ENCODE data around the gene ADIG. TPM values are rescaled to one million over a fixed set of nuclear protein-coding genes. Genes with fewer than 3 reads are reported as not detected.

Gene ADIG
- total RNA-seq, 4 donors from 2014 or later: not detected

DNA sequence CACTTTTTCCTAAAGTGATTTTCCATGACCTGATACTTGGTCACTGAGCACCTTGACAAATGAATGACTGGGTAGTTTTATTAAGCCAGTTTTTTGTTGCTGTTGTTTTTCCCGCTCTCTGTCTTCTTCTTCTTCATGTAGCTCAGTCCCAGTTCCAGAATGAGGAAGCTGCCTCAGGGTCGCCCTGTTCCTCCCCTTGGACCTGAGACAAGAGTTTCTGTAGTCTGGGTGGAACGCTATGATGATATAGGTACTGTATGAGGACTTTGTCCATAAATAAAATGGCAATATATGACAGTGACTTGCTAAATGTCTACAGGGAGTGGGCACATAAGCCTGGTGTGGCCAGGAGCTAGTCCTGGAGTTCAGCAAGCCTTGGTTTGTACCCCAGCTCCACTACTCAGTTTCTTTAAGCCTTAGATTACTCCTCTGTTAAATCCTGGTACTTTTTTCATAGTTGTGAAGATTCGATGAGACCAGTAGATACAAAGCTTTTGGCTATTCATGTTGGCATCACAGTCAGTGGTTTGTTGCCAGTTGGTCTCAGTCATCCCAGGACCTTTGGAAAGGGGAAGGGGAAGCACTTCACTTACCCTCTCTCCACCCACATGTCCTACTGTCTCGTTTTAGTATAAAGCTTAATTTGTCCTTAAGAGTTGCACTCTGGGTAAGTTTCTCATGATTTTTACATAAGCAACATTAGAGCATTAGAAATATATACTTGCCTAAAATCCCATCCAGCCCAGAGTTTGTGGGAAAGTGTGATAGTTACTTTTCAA, 11.1 kb upstream of the ADIG start:
- no peak for TF ChIP-seq POLR2AphosphoS5 (IDR thresholded peaks at IDR 0.05)
- no peak for TF ChIP-seq EP300 (IDR thresholded peaks at IDR 0.05)
- TF ChIP-seq, protein P1, sequence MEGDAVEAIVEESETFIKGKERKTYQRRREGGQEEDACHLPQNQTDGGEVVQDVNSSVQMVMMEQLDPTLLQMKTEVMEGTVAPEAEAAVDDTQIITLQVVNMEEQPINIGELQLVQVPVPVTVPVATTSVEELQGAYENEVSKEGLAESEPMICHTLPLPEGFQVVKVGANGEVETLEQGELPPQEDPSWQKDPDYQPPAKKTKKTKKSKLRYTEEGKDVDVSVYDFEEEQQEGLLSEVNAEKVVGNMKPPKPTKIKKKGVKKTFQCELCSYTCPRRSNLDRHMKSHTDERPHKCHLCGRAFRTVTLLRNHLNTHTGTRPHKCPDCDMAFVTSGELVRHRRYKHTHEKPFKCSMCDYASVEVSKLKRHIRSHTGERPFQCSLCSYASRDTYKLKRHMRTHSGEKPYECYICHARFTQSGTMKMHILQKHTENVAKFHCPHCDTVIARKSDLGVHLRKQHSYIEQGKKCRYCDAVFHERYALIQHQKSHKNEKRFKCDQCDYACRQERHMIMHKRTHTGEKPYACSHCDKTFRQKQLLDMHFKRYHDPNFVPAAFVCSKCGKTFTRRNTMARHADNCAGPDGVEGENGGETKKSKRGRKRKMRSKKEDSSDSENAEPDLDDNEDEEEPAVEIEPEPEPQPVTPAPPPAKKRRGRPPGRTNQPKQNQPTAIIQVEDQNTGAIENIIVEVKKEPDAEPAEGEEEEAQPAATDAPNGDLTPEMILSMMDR (IDR thresholded peaks at IDR 0.05): no peak
- no peak for TF ChIP-seq POLR2A (IDR thresholded peaks at IDR 0.05)
- Histone ChIP-seq H3K27ac (no peak overlapping the region), H3K4me1 (peaks cover 3% of the 10 kb centered on the region), H3K4me3 (no peak overlapping the region), H3K27me3 (no peaks in the 10 kb centered on the region), H3K9me3 (no peaks in the 10 kb centered on the region), H3K36me3 (peaks cover 72% of the 10 kb centered on the region)
- 72% methylated on average over 5 of the region's 5 CpGs for whole genome bisulfite sequencing
- DNase-seq (ENCODE audit: low spot score in 2 of 2): no peak

DNA sequence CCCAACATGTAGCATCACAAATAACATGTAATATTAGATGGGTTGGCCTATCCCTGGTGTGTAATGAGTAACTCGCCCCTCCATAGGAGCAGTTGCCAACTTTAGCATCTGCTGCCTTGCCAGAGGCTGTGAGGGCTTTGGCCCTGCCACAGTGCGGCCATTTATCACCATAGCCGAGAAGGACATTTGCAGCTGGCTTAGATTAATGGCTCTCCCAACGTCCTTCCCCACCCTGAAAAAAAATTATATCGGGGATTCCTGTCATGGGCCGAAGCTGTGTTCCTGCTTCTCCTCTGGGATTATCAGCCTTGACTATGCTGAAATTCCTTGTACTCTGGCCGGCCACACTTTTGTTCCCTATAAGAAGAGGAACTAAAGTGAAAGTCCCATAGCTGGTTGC, 7.6 kb upstream of the ADIG start:
- WGBS: 65% methylated on average over 7 of the region's 7 CpGs
- H3K36me3 ChIP-seq: peaks cover 52% of the 10 kb centered on the region
- peaks cover 3% of the 10 kb centered on the region for H3K4me1 ChIP-seq
- TF ChIP-seq POLR2A (IDR thresholded peaks at IDR 0.05) (no peak), EP300 (IDR thresholded peaks at IDR 0.05) (no peak), POLR2AphosphoS5 (IDR thresholded peaks at IDR 0.05) (no peak)
- TF ChIP-seq, protein P1 (IDR thresholded peaks at IDR 0.05): no peak
- no peak overlapping the region for H3K4me3 ChIP-seq
- no peaks in the 10 kb centered on the region for H3K27me3 ChIP-seq
- no peak for DNase-seq (ENCODE audit: low spot score in 2 of 2)
- no peak overlapping the region for H3K27ac ChIP-seq
- no peaks in the 10 kb centered on the region for H3K9me3 ChIP-seq

DNA sequence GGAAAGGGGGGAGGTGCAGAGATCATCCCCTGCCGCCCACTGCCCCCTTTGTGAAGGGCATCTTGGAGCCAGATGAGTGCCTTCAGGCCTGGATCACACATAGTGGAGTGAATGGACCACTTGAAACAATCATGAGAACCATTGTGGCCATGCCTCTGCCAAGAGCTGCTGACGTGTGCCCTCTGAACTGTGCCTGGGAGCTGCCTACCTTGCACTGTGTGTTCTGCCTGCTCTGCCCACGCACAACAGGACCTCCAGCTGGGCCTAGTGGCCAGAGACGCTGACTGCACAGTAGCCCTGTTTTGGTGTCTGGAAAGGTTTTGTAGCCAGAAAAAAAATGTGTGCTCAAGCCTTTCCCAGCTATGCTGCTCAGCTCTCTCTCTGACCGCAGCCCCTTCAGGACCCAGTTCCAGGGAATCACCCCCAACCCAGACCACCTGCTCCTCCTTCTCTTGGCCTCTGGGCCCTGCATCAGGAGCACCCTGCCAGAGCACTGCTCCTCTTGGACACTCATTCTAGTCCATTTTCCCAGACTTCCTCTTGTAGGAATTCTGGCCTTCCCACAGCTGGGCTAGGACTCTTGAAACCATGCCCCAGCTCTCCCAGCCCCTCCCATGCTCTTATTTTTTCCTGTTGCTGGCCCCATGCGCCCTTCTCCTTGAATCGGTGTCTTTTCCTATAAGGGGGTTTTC, 1.6 kb upstream of the ADIG start:
- no peaks in the 10 kb centered on the region for H3K9me3 ChIP-seq
- 59% methylated on average over 6 of the region's 7 CpGs for WGBS

DNA sequence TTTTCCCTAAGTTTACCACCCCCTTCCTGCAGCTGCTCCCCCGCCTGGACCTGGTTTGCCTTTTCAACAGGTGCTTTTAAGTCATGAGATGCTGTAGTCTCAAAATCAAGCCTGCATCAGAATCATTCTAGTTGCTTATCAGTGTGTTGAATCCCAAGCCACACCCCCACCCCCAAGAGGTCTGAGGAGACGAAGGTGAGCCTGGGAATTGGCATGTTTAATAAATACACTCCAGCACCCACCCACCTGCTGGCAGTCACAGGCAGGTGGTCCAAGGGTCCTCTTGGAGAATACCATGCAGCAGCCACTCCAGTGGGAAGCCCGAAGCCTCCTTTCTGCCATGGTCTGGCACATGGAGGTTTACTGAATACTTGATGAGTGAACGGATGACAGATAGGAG, 1.1 kb upstream of the ADIG start:
- 73% methylated on average over 4 of the region's 4 CpGs for WGBS
- DNase-seq (ENCODE audit: low spot score in 2 of 2): no peak
- no peak overlapping the region for H3K27ac ChIP-seq

More for the DNA sequence above, 1.6 kb upstream of the ADIG start:
- no peak for DNase-seq (ENCODE audit: low spot score in 2 of 2)
- Histone ChIP-seq H3K4me1 (peaks cover 7% of the 10 kb centered on the region), H3K36me3 (peaks cover 19% of the 10 kb centered on the region), H3K27ac (no peak overlapping the region), H3K27me3 (no peaks in the 10 kb centered on the region), H3K4me3 (no peak overlapping the region)
- TF ChIP-seq EP300 (IDR thresholded peaks at IDR 0.05): no peak
- no peak for TF ChIP-seq POLR2AphosphoS5 (IDR thresholded peaks at IDR 0.05)
- TF ChIP-seq, protein P1 (IDR thresholded peaks at IDR 0.05): no peak
- no peak for TF ChIP-seq POLR2A (IDR thresholded peaks at IDR 0.05)

More for the DNA sequence above, 1.1 kb upstream of the ADIG start:
- peaks cover 13% of the 10 kb centered on the region for H3K36me3 ChIP-seq
- H3K4me1 ChIP-seq: peaks cover 7% of the 10 kb centered on the region
- H3K27me3 ChIP-seq: no peaks in the 10 kb centered on the region
- H3K9me3 ChIP-seq: no peaks in the 10 kb centered on the region
- TF ChIP-seq EP300 (IDR thresholded peaks at IDR 0.05): no peak
- TF ChIP-seq POLR2A (IDR thresholded peaks at IDR 0.05): no peak
- no peak for TF ChIP-seq POLR2AphosphoS5 (IDR thresholded peaks at IDR 0.05)
- TF ChIP-seq, protein P1 (IDR thresholded peaks at IDR 0.05): no peak
- H3K4me3 ChIP-seq: no peak overlapping the region

All from suprapubic skin (tissue), 4 donors.